Measurements from ENCODE around the gene ASCL5.
A peak's percentile ranks its signal among the peaks of the same experiment; 100 is the strongest.

Gene ASCL5

GRCh38 chr1:201109651-201110050 is 17.3 kb downstream of the ASCL5 start:
- DNase-seq = no peak

- DNase-seq = peak; percentile 67
These were observed 18.4 kb downstream of the ASCL5 start for GRCh38 chr1:201108614-201109013.

GRCh38 chr1:201105688-201106087 is 21.3 kb downstream of the ASCL5 start:
- DNase-seq = no peak

- no peak for DNase-seq
These were observed 22.8 kb downstream of the ASCL5 start for GRCh38 chr1:201104141-201104540.

- DNase-seq = no peak
These were observed 23.3 kb downstream of the ASCL5 start for GRCh38 chr1:201103666-201104065.

- DNase-seq = no peak
These were observed 26.6 kb downstream of the ASCL5 start for GRCh38 chr1:201100169-201100930.

- no peak for DNase-seq
These were observed 27.8 kb downstream of the ASCL5 start for GRCh38 chr1:201098992-201099677.

- no peak for DNase-seq
These were observed 29.8 kb downstream of the ASCL5 start for GRCh38 chr1:201096977-201097856.

- DNase-seq = peak; percentile 17
These were observed 30.9 kb downstream of the ASCL5 start for GRCh38 chr1:201096041-201096461.

- DNase-seq = no peak
These were observed 31.4 kb downstream of the ASCL5 start for GRCh38 chr1:201095581-201095980.

- no peak for DNase-seq
These were observed 32.2 kb downstream of the ASCL5 start for GRCh38 chr1:201094832-201095231.

- DNase-seq = no peak
These were observed 33.0 kb downstream of the ASCL5 start for GRCh38 chr1:201093962-201094361.

GRCh38 chr1:201093561-201093960 is 33.4 kb downstream of the ASCL5 start:
- DNase-seq = no peak

- DNase-seq = no peak
These were observed 34.2 kb downstream of the ASCL5 start for GRCh38 chr1:201092738-201093137.

- no peak for DNase-seq
These were observed 35.7 kb downstream of the ASCL5 start for GRCh38 chr1:201091256-201091655.

- no peak for DNase-seq
These were observed 36.4 kb downstream of the ASCL5 start for GRCh38 chr1:201090541-201090940.

GRCh38 chr1:201089596-201089995 is 37.4 kb downstream of the ASCL5 start:
- DNase-seq = peak; percentile 28

GRCh38 chr1:201088901-201089525 is 38.0 kb downstream of the ASCL5 start:
- no peak for DNase-seq

GRCh38 chr1:201088395-201088794 is 38.6 kb downstream of the ASCL5 start:
- DNase-seq = no peak

GRCh38 chr1:201085902-201086735 is 40.9 kb downstream of the ASCL5 start:
- no peak for DNase-seq

- DNase-seq = peak; percentile 79
These were observed 42.7 kb downstream of the ASCL5 start for GRCh38 chr1:201084295-201084694.

- peak; percentile 69 for DNase-seq
These were observed 43.2 kb downstream of the ASCL5 start for GRCh38 chr1:201083741-201084140.
